GM19193 (cell line): ENCODE measurements around the gene TET3.

ENCODE experiments used
- POLR2A ChIP-seq: IDR thresholded peaks from 4 replicates; pipeline ENCODE4 v1.6.1; 2011; ENCODE audit not compliant: insufficient read depth, insufficient read length; ENCODE audit errors: extremely low read depth

Gene TET3

DNA sequence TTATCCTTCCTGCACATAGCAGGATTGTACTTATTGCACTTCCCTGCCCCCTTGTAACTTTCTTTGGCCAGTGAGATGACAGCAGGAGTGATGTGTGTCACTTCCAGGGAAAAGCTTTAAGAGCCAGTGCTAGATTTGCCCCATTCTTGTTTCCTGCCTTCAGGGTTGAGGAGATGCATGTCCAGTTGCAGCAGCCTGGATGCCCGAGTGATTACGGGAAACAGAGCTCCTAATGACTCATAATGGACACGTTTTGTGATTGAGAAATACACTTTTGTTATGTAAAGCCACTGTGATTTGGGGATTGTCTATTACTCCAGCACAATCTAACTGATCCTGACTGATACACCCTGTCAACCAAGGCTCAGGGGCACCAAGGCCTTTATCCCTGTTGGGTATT is 5.0 kb upstream of the TET3 start:
- TF ChIP-seq POLR2A, result no peak

- no peak for TF ChIP-seq POLR2A
Observed at GRCh38 chr2:73980566-73980965, 4.1 kb upstream of the TET3 start.

GRCh38 chr2:73981081-73982001 is 3.4 kb upstream of the TET3 start:
- TF ChIP-seq POLR2A, result peak; percentile 59

DNA sequence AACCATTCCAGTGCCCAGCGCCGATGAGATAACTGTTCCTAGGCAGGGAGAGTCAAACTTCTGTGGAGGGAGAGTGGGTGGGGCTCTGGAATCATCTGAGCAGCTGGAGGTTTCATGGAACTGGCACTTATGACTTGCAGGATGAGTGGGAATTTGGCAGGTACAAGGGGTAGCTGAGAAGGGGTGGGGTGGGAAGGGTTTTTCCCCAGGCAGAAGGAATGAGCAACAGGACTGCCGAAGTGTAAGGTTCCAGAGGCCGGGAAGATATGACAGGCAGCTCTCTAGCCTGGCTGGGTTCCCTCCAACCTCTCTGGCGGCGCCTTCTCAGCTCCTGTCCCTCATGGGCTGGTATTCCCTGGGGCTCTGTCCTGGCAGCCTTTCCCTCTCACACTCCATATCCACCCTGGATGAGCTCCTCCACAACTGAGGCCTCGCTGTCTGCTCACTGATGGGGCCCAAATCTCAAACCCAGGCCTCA is 2.5 kb upstream of the TET3 start:
- TF ChIP-seq POLR2A, result no peak

GRCh38 chr2:73983322-73984202 is 1.1 kb upstream of the TET3 start:
- TF ChIP-seq POLR2A, result peak; percentile 33

DNA sequence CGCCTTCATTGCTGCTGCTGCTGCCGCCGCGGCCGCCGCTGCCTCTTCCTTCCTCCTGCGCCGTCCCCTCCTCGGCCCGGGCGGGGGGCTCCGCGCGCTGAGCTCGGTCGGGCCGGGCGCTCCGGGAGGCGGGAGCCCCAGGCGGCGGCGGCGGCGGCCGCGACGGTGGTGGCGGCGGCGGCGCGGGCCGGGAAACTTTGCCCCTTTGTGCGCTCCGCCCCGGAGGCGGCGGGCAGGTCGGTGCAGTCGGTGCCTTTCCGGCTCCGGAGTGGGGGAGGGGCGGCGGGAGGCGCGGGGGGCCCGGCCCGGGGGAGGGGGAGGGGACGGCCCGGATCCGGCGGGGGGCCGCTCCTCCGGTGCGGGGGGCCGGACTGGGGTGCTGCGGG is 205 bp downstream of the TET3 start:
- peak; percentile 57 for TF ChIP-seq POLR2A

DNA sequence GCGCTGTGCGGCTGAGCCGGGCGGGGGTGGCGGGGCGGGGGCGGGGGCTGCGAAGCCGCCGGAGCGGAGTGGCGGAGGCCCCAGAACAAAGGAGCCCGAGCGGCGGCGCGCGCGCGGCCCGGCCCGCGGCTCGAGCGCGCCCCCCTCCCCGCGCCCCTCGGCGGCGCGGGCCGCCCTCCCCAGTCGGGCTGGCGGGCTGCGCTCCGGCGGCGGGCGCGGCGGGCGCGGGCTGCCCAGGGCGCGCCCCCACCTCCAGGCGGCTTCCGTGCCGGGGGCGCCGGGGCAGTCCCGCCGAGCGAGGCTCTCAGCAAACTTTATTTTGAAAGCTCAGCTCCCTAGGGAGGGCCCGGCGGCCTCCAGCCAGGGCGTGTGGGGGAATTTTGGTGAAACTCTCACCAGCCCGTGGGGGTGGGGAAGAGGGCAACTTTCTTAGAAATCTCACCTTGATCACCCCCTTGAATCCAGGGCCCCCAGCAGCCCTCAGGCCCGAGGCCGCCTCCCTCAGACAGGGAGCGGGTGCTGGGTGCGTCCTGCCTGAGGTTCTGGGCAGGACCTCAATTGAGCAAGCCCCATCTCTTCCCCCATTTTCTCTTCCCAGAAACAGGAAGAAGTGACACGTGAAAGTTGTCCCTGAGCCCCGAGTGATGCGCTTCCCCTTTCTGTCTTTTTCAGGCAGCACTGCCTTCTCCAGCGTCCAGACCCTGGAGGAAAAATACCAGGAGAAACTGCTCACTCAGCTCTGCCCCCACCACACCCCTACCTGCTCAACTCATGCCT is 786 bp downstream of the TET3 start:
- TF ChIP-seq POLR2A, result no peak

- no peak for TF ChIP-seq POLR2A
Observed at GRCh38 chr2:73986085-73986681, 1.5 kb downstream of the TET3 start.

GRCh38 chr2:73987109-73987947 is 2.6 kb downstream of the TET3 start:
- no peak for TF ChIP-seq POLR2A

DNA sequence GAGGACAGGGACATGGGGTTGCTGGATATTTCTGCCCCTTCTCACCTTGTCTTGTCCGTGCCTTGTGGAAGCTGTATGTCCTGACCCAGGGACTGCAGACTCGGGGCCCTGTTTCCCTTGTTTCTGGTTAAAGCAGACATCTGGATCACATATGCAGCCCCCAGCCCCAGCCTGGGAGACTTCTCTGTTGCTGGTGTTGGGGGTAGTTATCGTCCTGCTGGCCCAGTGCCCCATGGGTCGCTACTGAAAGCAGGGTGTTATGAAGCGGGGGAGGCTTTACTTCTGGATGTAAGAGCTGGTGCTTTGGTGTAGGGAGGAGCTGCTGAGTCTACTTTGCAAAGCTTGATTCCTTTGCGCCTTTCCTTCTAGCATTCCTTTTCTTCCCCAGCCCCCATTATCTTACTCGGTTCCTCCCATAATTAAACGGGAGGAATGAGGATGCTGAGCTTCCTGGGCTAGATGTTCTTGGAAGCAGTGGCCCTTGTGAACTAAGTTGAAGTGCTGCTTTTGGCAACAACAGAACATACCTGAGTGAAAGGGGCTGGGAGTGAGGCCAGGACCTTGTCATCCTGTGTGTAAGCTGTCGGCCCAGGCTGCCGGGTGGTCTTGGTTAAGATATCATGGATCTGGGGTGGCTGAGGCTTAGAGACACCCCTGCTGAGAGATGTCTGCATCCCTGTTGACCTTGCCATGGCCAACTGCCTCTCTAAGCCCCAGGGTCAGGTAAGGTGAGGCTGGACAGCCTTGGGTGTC is 3.4 kb downstream of the TET3 start:
- TF ChIP-seq POLR2A, result no peak

- TF ChIP-seq POLR2A, result no peak
Observed at GRCh38 chr2:73989972-73990371, 5.3 kb downstream of the TET3 start.

- no peak for TF ChIP-seq POLR2A
Observed at GRCh38 chr2:73990531-73990930, 5.8 kb downstream of the TET3 start.

DNA sequence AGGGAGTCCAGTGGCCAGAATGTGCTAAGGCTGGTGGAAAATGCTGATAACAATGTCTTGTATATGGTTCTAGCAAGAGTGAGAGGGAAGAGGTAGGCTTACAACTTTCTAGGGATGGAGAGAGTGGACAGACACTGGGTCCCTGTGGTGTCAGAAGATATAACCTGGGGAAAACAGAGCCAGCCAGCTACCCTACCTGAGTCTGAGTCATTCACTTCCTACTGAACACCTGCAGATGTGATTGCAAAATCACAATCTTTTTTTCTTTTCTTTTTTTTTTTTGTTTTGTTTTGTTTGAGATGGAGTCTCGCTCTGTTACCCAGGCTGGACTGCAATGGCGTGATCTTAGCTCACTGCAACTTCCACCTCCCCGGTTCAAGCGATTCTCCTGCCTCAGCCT is 7.3 kb downstream of the TET3 start:
- TF ChIP-seq POLR2A, result no peak

- no peak for TF ChIP-seq POLR2A
Observed at GRCh38 chr2:73993376-73993775, 8.7 kb downstream of the TET3 start.

DNA sequence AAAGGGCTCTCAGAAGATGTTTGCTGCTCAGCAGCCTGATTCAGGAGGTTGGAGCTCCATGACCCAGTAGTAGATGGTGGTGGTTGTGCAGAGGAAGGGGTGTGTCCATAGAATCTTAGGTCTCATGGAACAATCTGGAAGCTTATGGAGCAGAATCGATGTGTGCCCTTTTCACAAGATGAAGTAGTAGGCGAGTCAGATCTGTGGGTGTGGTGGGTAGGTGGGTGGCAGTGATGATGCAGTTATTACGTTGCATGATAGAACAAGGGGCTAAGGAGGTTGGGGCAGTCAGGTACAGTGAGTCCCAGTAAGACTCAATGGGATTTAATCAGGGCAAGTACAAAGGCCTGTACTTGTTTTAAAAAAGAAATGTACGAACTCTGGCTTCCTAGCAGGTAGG is 9.1 kb downstream of the TET3 start:
- TF ChIP-seq POLR2A, result no peak
